ENCODE measurements around the gene LRFN5.

Gene LRFN5

GRCh38 chr14:41773536-41774279, 167.0 kb downstream of the LRFN5 start:
- DNase-seq: no peak

DNA sequence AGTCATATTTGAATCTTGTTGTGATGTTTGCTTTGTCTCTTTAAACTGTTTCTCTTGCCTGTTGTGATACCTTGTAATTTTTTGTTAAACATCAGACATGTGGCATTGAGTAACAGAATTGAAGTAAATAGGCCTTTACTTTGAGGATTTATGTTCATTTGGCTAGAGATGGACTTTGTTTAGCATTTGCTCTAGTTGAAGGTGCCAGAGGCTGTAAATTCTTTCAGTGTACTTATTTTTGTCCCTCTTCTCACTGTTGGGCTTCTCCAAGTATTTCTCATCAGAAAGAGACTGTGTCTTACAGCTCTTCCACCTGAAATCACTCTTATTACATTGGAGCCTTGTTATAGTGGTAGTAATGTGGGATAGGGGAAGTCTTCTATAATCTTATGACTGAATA, 175.8 kb downstream of the LRFN5 start:
- no peak for DNase-seq

DNA sequence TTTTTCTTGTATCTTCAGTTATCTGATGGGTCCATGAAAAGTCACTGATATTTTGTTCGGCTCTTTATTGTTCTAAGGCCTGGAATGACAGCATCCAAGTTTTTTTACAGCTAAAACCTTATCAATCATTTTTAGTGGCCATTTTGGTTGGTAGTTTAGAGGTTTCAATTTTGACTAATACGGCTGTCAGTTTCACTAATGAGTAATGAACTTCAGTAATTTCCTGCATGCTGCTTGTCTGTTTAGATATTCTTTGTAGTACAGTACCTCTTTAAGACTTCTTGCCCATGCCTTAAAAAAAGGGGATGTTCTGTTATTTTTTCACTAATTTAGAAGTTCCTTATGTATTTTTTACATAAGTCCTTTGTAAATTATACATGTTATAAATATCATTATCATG, 176.7 kb downstream of the LRFN5 start:
- no peak for DNase-seq

DNA sequence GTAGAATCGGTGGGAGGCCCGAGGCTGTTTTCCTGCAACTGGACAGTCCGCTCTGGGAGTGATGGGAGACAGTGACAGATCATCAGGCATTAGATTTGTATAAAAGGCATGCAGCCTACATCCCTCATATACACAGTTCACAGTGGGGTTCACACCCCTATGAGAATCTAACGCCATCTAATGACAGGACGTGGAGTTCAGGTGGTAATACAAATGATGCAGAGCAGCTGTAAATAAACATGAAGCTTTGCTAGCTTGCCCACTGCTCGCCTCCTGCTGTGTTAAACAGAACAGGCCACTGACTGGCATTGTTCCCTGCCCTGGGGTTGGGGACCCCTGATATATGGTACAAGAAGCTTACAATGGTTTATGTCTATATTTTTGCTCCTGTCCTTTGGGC, 179.0 kb downstream of the LRFN5 start:
- no peak for DNase-seq

- DNase-seq: no peak
These were observed 193.1 kb downstream of the LRFN5 start for GRCh38 chr14:41799817-41800216.

- DNase-seq: no peak
These were observed 199.0 kb downstream of the LRFN5 start for GRCh38 chr14:41805633-41806032.

- DNase-seq: no peak
These were observed 199.8 kb downstream of the LRFN5 start for GRCh38 chr14:41806366-41806975.

DNA sequence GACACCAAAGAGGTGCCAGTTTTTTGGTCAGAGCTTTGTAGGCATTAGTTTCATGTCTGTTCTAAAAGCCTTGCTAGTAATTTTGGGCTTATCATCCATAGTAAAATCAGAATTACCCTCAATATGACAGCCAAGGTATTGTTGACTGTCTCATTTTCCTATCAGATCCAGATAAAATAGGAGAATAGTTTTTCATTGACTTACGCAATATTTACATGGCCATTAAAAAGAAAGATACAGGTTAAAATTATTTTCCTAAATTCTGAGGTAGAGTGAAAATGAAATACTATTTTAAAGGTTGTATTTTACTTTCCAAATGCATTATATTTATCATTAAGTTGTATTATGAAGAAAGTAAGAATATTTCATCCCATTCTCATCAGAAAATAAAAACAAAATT, 203.7 kb downstream of the LRFN5 start:
- no peak for DNase-seq

GRCh38 chr14:41817626-41818025, 210.9 kb downstream of the LRFN5 start:
- DNase-seq: no peak

DNA sequence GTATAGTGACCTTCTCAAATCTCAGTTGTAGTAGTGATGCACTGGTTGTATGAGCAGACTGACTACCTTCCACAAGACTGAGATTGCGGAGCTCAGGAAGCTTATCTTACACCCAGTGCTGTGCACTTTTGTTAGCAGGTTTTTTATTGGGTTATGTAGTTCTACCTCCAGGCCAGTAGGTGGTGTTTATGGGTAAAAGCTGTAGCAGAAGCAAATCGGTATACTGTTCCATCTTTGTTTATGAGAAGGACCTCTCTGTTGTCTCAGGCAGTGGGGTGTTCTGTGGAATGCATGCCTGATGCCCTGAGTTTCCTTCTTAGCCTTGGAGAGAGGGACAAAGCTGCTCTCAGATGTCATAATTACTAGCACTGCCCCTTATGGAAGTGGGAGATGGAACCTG, 217.8 kb downstream of the LRFN5 start:
- DNase-seq: no peak

- DNase-seq: no peak
These were observed 218.9 kb downstream of the LRFN5 start for GRCh38 chr14:41825622-41826021.

GRCh38 chr14:41830714-41831406, 224.2 kb downstream of the LRFN5 start:
- no peak for DNase-seq

GRCh38 chr14:41839661-41840060, 233.0 kb downstream of the LRFN5 start:
- DNase-seq: no peak

GRCh38 chr14:41859336-41859735, 252.7 kb downstream of the LRFN5 start:
- DNase-seq: no peak

DNA sequence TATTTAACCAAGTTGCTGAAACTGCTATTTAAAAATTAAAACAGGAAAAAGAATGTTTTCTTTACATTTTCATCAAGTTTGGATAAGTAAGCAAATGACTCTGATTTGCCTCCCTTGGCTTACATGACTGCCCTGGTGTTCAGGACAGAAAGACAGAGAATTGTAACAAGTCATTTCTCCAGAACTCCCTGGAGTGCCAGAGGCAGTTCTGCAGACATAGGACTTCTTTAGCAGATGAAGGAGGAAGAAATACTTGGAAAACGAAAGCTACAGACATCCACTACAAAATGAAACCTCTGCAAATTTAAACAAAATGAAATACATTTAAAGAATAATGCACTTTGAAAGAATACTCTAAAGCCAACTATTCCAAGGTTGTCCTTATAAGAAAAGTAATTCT, 253.9 kb downstream of the LRFN5 start:
- DNase-seq: no peak

DNA sequence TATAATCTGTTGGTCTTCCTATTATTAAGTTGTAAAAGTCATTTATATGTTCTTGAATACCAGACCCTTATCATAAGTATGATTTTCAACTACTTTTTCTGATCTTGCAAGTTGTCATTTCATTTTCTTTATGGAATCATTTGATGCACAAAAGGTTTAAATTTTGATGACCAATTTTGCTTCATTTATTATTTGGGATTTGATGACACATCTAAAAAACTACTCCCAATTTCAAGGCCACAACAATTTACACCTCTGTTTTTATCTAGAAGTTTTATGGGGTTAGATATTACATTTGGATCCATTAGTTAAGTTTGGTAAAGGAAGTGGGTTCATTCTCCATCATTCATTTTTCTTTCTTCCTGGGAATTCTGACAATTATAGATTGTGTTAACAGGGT, 259.2 kb downstream of the LRFN5 start:
- no peak for DNase-seq

DNA sequence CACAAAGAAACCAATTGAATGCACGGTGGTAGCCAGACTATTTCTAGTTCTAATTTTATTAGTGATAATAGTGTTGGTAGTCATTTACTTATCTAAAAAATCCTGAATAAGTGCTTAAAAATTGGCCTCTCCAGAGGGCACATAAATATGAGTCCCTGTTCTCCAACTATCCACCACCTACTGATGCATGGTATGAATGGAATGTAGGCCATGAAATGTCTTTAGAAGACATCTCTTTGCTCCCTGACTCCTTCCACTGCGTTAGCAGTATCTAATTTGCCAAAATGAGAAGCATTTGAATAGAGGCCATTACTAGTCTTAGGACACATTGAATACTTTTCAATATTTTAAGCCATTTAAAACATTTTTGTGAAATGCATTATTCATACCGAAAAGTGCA, 261.7 kb downstream of the LRFN5 start:
- no peak for DNase-seq

DNA sequence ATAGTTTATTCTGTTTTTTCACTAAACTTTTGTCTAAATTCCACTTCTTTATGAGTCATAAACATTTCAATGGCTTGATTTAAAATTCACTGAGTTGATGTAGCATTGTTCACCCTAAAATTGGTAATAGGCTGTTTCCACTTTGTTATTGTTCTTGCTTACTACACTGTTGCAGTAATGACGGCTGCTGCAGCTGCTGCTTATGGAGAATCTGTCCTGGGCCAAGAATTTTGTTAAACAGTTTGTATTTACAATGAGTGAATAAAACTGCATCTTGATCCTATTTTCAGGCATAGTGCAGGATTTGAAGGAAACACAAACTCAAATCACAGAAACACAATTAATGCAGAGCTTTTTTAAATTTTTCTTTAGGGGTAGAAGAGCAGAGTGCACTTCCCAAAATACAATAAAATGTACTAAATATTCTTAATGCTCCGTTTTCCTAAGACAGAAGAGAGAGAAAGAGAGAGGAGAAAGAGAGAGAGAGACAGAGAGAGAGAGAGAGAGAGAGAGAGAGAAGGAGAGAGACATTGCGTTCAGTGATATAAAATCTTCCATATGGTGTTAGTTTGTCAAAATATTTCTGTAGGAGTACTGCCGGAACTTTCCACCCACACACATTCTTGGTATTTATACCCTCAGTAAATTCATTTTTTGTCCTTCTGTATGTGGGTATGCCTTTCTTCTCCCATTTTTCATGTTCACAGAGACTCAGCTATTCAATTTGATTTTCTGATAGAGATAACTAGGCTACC, 266.4 kb downstream of the LRFN5 start:
- no peak for DNase-seq

DNA sequence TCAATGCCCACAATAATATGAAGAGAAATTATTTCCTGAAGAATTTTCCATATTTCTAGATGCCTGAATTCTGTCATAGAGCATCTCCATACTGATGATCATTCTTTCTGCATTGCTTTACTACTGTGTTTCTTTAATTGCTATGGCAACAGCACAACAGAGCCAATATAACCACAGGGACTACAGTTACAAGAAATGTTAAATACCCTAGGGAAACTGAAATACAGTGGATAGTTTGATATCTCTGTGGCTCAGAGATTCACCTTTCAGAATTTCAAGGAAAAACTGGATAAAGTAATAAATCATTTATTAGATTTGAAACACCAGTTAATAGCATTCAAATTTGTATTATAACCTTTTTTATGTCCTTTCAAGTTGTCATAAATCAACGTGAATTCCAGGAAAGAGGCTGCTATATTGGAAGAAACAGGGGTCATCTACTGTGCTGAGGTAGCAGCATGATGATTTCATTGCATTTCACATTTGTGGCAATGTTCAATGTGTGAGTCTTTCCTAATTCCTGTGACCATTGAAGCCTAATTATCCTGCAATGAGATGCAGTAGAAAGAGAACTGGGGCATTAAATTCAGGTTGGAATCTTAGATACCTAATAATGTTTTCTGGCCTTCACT, 267.1 kb downstream of the LRFN5 start:
- DNase-seq: no peak

DNA sequence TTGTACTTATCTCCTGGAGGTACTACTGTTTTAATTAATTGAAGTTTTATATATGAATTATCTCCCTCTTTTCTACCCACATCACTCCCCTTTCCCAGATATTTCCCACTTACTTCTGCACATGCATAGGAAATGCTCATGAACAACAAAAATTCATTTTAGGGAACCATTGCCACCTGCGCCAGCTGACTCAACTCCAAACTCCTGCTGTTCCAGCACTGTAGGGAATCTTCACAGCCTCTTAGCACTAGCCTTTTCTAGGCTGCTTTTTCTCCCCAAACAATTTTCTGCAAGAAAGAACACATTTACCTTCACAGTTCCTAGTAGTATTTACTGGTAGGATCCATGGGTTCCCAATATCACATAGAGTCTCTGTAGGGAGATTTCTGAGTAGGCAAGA, 268.4 kb downstream of the LRFN5 start:
- no peak for DNase-seq

- DNase-seq: no peak
These were observed 271.6 kb downstream of the LRFN5 start for GRCh38 chr14:41878321-41878720.

DNA sequence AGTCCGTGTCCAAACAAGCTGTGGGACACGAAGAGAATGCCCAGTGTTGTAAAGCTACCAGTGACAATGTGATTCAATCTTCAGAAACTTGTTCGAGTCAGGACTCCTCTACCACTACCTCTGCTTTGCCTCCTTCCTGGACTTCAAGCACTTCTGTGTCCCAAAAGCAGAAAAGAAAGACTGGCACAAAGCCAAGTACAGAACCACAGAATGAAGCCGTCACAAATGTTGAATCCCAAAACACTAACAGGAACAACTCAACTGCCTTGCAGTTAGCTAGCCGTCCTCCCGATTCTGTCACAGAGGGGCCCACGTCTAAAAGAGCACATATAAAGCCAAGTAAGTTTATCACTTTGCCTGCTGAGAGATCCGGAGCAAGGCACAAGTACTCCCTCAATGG, 284.9 kb downstream of the LRFN5 start:
- DNase-seq: no peak

DNA sequence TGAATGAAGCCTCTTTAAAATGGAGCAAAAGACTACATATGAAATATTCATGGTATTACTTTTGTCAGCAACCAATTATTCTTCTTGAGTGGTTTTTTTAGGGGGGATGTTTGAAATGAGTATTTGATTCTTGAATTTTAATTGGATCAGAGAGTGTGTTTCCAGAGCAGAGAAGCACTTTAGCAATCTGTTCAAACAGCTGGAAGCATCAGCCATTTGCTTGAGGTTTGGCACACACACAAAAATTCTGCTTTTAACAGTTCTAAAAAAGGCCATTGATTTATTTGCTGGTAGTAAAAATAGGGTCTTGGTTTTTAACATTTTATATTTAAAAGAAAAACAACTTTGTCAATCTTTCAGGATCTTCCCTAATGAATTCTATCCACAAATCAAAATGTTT, 292.7 kb downstream of the LRFN5 start:
- DNase-seq: no peak
